IPS DF 4.7 (cell line): Measurements from ENCODE around the gene RFTN1.

Source experiments
- DNase-seq: peaks from one replicate; pipeline ENCODE4 v3.0.0-alpha.2; 2013; ENCODE audit warnings: low spot score; ENCODE audit errors: extremely low read depth

Gene RFTN1

GRCh38 chr3:16439163-16439847 lies 74.2 kb downstream of the RFTN1 start:
- DNase-seq: no peak

- DNase-seq: no peak
Observed at GRCh38 chr3:16437640-16438039, 75.9 kb downstream of the RFTN1 start.

- DNase-seq: no peak
Observed at GRCh38 chr3:16433701-16434151, 79.8 kb downstream of the RFTN1 start.

GRCh38 chr3:16432714-16433113 lies 80.8 kb downstream of the RFTN1 start:
- DNase-seq: no peak

- DNase-seq: no peak
Observed at GRCh38 chr3:16430717-16431630, 82.5 kb downstream of the RFTN1 start.

- DNase-seq: no peak
Observed at GRCh38 chr3:16429086-16429485, 84.4 kb downstream of the RFTN1 start.

- DNase-seq: no peak
Observed at GRCh38 chr3:16428612-16429011, 84.9 kb downstream of the RFTN1 start.

GRCh38 chr3:16427103-16427965 lies 86.2 kb downstream of the RFTN1 start:
- DNase-seq: no peak

- DNase-seq: no peak
Observed at GRCh38 chr3:16426665-16427064, 86.8 kb downstream of the RFTN1 start.

GRCh38 chr3:16426029-16426400 lies 87.5 kb downstream of the RFTN1 start:
- no peak for DNase-seq

GRCh38 chr3:16425398-16426028 lies 88.0 kb downstream of the RFTN1 start:
- DNase-seq: no peak

GRCh38 chr3:16423947-16424673 lies 89.4 kb downstream of the RFTN1 start:
- no peak for DNase-seq

- DNase-seq: no peak
Observed at GRCh38 chr3:16423298-16423697, 90.2 kb downstream of the RFTN1 start.

GRCh38 chr3:16419640-16420241 lies 93.8 kb downstream of the RFTN1 start:
- DNase-seq: no peak

GRCh38 chr3:16417945-16418739 lies 95.4 kb downstream of the RFTN1 start:
- DNase-seq: no peak

GRCh38 chr3:16415911-16416476 lies 97.5 kb downstream of the RFTN1 start:
- no peak for DNase-seq

- DNase-seq: no peak
Observed at GRCh38 chr3:16413321-16413720, 100.2 kb downstream of the RFTN1 start.

GRCh38 chr3:16412192-16412800 lies 101.2 kb downstream of the RFTN1 start:
- no peak for DNase-seq

- no peak for DNase-seq
Observed at GRCh38 chr3:16411441-16411840, 102.1 kb downstream of the RFTN1 start.
